Ovary (tissue), 3 donors: ENCODE measurements around the gene PFAS.

Source experiments
- CTCF ChIP-seq, 3 donors: fragments of 450-650 bp in 2 of 3; fragments of 200-600 bp in 1 of 3; IDR thresholded peaks; one replicate each; pipeline versions ENCODE4 v1.5.1 to v1.8.0; 2016 to 2022; ENCODE audit warnings: antibody characterized with exemption in 3 of 3, mild to moderate bottlenecking in 1 of 3
- EP300 ChIP-seq: sonication (generic); formaldehyde crosslinking; IDR thresholded peaks from one replicate; pipeline ENCODE4 v1.6.1; 2017; ENCODE audit warnings: antibody characterized with exemption
- POLR2A ChIP-seq: fragments of 450-650 bp; IDR thresholded peaks from one replicate; pipeline ENCODE4 v1.6.1; 2017; ENCODE audit warnings: antibody characterized with exemption, mild to moderate bottlenecking, moderate library complexity
- donor health status: DM: no; HTN: no; CAD: no.

- TF ChIP-seq CTCF (IDR thresholded peaks at IDR 0.05) (no peak), POLR2A (no peak), EP300 (no peak)
Measured at GRCh38 chr17:8256691-8257090, 7.6 kb downstream of the PFAS start.
